NCI-H2107 (cell line): ENCODE results near the gene HSD17B3.
"Not testable (repeated sequence)": the region's sequence is repeated elsewhere in the genome, so short reads cannot be mapped to it uniquely, and the experiment has no call there.

ENCODE experiments used
- DNase-seq: peaks from one replicate; lab custom pipeline; 2025; lab: John Stamatoyannopoulos, UW

Gene HSD17B3

DNA sequence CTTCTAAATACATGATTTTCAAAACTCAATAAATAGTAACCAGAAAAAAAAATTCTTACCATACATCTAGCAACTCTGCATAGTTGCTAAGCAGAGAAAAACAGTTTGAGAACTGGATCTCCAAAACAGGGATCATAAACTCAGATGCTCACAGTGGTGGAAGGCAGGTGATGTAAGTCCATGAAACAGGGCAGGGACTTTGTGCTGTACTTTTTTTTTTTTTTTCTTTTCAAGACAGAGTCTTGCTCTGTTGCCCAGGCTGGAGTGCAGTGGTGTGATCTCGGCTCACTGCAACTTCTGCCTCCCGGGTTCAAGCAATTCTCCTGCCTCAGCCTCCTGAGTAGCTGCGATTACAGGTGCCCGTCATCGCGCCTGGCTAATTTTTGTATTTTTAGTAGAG is 5.0 kb upstream of the HSD17B3 start:
- not testable (repeated sequence) for DNase-seq

- no peak for DNase-seq
Measured at GRCh38 chr9:96305171-96305570, 3.2 kb upstream of the HSD17B3 start.

DNA sequence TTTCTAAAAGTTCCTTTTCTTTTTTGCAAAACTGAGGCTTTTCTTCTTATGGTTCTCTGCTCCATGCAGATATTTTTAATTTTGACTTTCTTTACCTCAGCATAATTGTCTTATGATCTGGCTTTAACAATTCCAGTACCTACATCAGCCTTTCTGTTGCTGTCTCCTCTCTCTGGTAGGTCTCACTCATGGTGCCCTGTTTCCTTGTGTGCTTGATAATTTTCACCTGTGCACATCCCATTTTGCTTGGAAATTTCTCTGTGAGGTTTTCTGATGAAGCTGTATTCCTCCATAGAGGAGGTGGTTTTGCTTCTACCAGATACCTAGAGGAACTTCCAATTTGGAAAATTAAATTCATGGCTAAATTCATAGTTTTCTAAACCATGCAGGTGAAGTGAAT is 2.3 kb upstream of the HSD17B3 start:
- DNase-seq = no peak

DNA sequence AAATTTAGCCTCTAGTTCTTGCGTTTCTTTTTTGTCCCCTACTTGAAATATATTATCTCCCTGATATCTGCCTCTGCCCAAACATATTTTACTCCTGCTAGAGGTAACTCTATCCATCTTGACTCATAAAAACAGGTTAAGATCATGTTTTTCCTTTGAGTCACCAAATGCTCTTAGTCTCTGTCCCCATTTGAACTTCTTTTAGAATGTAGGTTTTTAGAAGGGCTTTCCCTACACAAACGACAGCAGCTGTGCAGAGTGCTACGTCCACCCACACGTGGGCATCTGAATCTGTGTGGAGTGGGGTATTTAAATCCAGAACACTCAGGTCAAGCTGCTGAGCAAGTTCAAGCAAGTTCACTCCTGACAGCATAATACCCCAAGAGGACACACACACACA is 2.2 kb downstream of the HSD17B3 start:
- DNase-seq = no peak

DNA sequence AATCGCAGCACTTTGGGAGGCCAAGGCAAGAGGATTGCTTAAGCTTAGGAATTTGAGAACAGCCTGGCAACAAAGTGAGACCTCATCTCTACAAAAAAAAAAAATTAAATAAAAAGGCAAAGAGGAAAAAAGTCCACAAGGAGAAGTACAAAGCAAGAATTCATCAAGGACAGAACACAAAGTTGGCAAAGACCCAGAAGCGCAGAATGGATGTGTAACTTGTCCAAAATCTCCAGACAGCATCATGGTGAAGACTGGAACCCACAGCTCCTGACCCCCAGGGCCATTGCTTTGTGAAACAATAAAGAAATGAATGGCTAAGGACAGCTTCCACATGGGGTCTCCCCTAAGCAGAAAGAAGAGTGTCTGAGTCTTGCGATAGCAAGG is 7.8 kb downstream of the HSD17B3 start:
- DNase-seq = no peak

GRCh38 chr9:96293498-96294158 is 8.3 kb downstream of the HSD17B3 start:
- no peak for DNase-seq

DNA sequence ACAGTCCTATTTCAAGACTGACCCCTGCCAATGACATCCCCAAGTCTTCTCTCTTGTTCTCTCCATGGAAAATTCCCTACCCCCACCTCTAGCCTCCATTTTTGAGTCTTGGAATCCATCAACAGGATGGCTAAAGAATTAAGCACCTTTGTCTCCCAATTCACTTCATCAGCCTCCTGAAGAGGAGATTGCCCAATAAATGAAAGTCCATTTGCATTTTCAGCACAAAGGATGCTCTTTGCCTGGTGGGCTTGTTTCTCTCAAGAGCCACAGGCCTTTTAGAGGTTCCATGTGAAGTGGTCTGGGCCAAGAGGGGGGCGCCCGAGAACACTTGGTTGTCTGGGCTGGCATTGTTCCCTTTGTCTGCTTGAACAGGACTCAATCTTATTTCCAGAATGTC is 12.6 kb downstream of the HSD17B3 start:
- DNase-seq = no peak

DNA sequence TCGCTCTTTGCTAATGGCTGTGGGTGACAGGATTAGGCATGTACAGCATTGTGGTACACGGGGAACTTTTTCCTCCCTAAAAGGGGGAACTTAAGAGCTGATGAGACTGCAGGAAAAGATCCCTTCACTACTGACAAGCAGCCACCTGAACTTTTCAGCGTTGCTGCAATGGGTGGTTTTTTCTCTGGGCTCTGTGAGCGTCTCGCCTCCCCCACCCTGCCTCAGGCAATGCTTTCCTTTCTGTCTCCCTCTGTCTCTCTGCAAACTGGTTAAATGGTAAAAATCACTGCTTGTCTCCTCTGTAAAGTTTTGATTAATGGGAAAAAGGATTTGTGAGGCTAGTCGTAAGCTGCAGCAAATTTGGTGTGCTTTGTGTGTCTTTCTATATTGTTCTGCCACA is 20.3 kb downstream of the HSD17B3 start:
- DNase-seq = no peak

- DNase-seq = no peak
Measured at GRCh38 chr9:96279932-96280331, 22.0 kb downstream of the HSD17B3 start.

- DNase-seq = no peak
Measured at GRCh38 chr9:96274939-96275338, 27.0 kb downstream of the HSD17B3 start.

DNA sequence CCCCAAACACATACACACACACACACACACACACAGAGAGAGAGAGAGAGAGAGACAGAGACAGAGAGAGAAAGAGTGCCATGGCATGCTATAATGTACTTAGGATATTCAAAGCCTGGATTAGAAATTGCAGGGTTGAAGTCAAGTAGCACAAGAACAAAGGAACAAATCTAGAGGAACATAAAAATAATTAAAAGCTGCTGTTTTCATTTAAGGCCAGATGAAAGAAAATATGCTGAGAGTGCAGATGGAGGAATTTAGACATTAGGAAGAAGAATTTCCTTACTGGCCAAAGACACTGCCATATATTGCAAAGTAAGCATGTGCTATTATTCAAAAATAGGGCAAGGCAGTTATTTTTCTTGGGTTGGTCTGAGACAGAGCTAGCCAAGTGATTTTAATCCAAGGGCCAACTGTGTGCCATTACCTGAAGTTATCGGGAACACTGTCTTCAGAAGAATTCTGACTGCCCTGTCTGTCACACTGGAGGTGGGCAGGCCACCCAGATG is 31.7 kb downstream of the HSD17B3 start:
- DNase-seq = no peak

GRCh38 chr9:96258967-96259366 is 43.0 kb downstream of the HSD17B3 start:
- DNase-seq = no peak

GRCh38 chr9:96256800-96257199 is 45.2 kb downstream of the HSD17B3 start:
- no peak for DNase-seq

DNA sequence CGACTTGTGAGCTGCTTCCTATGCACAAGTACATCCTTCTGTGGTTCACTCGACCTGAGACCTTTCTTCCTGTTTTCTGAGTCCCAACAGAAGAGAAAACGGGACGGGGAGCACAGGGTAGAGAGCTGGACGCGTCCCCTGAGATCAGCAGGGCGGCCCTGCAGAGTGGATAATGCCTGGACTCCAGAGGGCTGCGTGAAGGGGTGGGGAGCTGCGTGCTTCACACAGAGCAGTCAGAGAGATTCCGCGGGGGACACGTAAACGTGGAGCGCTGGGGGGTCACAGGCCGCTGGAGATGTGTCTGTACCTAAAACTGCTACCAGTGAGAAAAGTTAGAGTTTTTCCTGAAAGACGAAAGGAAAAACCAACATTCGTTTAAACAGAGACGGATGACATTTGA is 46.3 kb downstream of the HSD17B3 start:
- DNase-seq = no peak

DNA sequence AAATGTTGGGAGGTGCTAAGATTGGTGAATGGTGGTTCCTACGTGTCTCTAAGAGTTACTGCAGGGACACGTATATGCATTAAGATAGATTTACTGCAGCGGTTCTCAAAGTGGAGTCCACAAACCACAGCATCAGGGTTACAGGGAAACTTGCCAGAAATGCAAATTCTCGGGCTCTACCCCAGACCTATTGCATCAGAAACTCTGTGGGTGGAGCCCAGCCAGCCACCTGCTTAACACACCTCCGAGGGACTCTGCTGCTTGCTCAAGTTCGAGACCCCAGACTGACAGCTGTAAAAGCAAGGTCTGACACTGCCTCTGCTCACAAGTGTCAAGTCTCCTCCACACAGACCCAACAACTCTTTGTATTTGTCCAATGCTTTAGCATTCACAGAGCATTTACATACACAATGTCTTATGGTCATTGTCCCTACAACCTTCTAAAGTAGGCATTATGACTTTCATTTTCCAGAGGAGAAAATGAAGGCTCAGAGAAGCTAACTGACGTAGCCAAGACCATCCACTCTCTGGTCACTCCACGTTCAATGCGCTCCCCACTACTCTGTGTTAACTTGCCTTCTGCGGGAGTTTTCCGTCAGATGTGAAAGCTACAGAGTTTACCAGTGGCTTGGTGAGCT is 48.8 kb downstream of the HSD17B3 start:
- no peak for DNase-seq

DNA sequence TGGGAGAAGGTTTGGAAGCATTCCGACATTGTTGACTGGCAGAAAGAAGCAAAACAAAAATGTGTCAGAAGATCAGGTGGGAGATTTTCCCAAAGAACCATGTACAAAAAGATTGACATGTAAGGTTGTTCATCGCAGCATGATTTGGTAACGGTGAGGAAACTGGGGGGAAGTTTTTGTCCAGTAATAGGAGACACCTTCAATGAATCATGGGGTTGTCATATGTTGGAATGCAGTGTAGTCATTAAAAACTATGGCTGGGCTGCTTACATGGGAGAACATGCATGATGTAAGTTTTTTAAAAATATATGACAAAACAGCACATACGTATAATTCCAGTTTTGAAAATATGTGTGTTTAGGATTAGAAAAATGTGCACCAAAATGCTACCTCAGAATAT is 50.5 kb downstream of the HSD17B3 start:
- DNase-seq = no peak

DNA sequence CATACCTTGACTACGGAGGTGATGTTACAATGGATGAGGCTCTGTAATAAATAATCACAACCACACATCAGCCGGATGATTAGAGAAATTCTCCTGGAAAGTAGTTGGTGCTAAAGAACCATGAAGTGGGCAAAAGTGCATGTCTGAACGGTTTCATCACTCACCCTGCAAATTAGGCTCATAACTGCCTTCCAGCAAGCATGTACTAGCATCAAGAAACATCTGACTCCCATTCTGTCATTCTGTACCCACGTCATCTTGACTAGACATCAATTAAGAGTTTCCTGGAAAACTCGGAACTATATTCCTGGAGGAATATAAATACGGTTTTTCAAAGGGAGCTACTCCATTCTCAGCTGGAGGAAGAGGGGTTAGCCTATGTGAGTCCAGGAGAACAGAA is 52.2 kb downstream of the HSD17B3 start:
- no peak for DNase-seq

DNA sequence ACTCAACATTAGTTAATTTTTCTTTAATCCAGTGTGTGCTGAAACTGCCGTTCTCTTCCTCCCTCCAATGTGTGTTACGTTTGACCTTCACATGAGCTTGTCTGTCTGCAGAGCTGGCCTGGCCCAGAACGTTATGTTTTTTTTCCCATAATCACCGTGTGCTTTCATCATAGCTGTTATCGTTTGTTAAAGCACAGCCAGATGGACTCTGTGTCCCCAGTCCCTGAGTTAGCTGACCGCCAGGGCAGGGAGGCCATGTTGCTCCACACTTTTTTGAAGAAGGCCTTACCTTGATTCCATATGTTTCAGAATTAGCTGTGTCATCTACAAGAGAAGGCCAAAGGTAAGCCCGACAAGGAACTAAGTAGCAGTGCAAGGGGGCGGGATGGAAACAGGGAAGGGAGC is 55.7 kb downstream of the HSD17B3 start:
- DNase-seq = no peak

DNA sequence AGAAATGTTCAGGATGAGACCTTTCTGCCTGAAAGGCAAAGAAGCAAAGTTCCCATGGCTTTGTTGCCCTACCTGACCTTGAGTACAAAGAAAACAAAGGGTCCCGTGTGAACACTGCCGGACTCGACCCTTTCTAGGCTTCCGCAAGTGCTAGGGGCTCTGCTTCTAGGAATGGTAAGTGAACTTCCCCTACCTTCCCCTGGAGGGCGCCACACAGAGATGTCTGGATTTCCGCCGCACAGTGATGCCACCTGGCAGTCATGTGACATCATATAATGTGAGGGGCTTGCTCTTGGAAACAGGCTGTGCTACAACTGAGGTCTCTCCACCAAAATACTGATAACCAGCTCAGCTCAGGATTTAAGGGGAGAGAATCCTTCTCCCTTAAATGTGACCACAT is 56.6 kb downstream of the HSD17B3 start:
- no peak for DNase-seq

DNA sequence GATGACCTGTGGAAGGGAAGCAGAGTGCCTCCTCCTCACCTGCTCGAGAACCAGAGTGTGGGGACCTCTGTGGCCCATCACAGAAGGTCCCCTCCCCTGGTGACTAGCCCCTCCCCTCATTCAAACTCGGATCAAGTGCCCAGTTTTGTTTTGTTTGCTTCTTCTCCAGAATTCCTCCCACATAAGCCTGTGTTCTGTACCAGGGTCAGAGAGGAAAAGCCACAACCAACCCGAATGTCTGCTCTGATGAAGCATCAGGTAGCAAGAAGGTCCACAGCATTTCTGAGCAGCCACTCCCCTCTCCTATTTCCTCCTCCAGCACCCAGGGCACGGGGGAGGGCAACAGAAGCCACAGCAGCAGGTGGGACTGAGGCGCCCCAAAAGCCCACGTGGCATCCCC is 58.2 kb downstream of the HSD17B3 start:
- no peak for DNase-seq

DNA sequence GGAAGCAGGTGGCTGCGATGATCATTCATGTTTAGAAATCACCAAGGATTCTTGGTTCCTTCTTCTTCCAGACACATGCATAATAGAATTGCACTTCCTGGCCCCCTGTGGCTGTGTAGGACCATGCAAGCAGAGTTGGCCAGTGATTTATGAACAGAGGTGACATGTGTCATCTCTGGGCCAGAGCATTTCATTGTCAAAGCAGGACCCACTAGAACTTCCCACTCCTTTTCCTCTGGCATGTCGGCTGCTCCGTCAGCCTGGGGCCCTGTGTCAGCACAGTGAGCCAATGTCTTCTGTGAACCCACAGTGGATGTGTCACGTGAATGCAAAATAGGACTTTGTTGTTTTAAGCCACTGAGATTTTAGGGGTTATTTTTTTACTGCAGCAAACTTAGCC is 59.2 kb downstream of the HSD17B3 start:
- DNase-seq = no peak

DNA sequence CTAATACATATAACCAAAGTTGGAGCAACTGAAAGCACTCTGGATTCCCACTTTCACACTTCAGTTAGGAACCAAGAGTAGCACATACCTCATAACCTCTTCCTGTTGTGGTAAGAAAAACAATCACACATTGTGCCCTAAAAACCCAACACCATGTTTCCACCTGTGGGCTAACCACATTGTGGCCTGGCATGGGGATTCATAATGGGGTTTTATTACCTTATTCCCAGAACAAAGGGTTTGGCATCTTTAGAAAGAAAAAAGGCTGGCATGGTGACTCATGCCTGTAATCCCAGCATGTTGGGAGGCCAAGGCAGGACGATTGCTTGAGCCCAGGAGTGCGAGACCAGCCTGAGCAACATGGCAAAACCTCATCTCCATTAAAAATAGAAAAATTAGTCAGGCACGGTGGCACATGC is 60.6 kb downstream of the HSD17B3 start:
- no peak for DNase-seq

DNA sequence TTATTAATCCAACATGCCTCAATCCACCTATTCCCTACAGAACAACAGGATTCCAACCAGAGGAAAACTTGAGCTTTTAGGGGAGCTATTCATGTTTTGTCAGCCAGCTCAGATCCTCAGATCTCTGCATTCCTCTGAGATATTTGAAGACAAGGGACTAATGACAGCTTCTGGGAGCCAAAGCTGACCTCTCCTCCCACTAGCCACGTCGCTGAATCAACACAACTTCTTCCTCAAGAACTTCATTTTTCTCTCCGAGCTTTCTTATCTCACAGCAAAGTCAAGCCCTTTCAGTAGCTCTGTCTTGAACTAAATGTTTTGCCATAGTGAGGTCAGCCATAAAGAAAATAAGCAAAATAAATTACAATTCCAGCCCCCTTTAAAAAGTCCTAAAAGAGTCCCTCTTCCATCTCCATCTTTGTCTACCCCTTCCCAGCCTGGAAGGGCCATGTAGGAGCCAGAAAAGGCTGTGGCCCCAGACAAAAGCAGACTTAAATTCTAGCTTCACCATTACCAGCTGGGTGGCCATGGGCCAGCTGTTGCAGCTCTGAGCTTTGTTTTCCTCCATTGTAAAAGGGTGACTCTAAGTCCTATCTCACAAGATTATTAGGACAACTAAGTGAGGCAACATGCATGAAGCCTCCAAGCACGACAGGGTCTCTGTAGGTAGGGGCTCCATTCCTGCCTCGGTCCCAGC is 65.0 kb downstream of the HSD17B3 start:
- DNase-seq = no peak
